Keratinocyte (primary cell): Measurements from ENCODE around the gene SGCE. TPM values are rescaled to one million over a fixed set of nuclear protein-coding genes. Genes with fewer than 3 reads are reported as not detected.

Experiments used
- DNase-seq: peaks from one replicate; pipeline ENCODE4 v3.0.0-alpha.2; 2011; ENCODE audit warnings: low read depth, missing footprints, low spot score
- FAIRE-seq: peaks from 2 replicates; lab custom pipeline; 2011; peaks lifted over from hg19 to GRCh38; lab: Jason Lieb, UNC
- H2AFZ ChIP-seq: 2 replicates; pipeline ENCODE4 v1.6.0; 2012; ENCODE audit warnings: low read length, control low read depth, inconsistent platforms; ENCODE audit not compliant: control insufficient read depth
- H3K27ac ChIP-seq: 2 replicates; pipeline ENCODE4 v1.5.1; 2011; ENCODE audit warnings: low read length; ENCODE audit not compliant: control insufficient read depth, insufficient read depth
- H3K27me3 ChIP-seq: 3 replicates; pipeline ENCODE4 v1.6.0; 2011; ENCODE audit warnings: low read length; ENCODE audit not compliant: control insufficient read depth, insufficient read depth; ENCODE audit errors: extremely low read depth
- H3K36me3 ChIP-seq, 2 experiments: 2 replicates in 1 of 2; 3 replicates in 1 of 2; pipeline ENCODE4 v1.5.1; 2011; ENCODE audit warnings: low read length in 2 of 2, mild to moderate bottlenecking in 1 of 2; ENCODE audit not compliant: control insufficient read depth in 2 of 2, insufficient read depth in 2 of 2; ENCODE audit errors: extremely low read depth in 1 of 2
- H3K4me1 ChIP-seq: 3 replicates; pipeline ENCODE4 v1.5.1; 2011; ENCODE audit warnings: low read length; ENCODE audit not compliant: control insufficient read depth, insufficient read depth; ENCODE audit errors: extremely low read depth
- H3K4me2 ChIP-seq: 3 replicates; pipeline ENCODE4 v1.6.0; 2011; ENCODE audit warnings: low read depth, low read length; ENCODE audit not compliant: control insufficient read depth, insufficient read depth; ENCODE audit errors: extremely low read depth
- H3K4me3 ChIP-seq, 3 experiments: fragments of 200-600 bp in 1 of 3; sonication (generic) in 1 of 3; 2 replicates in 2 of 3; 3 replicates in 1 of 3; pipeline ENCODE4 v1.5.1; 2011 to 2016; ENCODE audit warnings: low read length in 3 of 3, mild to moderate bottlenecking in 3 of 3, control low read depth in 2 of 3, inconsistent platforms in 1 of 3, low read depth in 1 of 3, mixed read lengths in 1 of 3, mixed run types in 1 of 3, moderate library complexity in 1 of 3; ENCODE audit not compliant: control insufficient read depth in 2 of 3, insufficient read depth in 2 of 3; ENCODE audit errors: extremely low read depth in 1 of 3
- H3K79me2 ChIP-seq: 2 replicates; pipeline ENCODE4 v1.6.0; 2012; ENCODE audit warnings: low read length; ENCODE audit not compliant: control insufficient read depth, insufficient read depth
- H3K9ac ChIP-seq: 3 replicates; pipeline ENCODE4 v1.6.0; 2011; ENCODE audit warnings: low read length; ENCODE audit not compliant: control insufficient read depth, insufficient read depth; ENCODE audit errors: extremely low read depth
- H3K9me1 ChIP-seq: 3 replicates; pipeline ENCODE4 v1.6.0; 2011; ENCODE audit warnings: low read length; ENCODE audit not compliant: control insufficient read depth, insufficient read depth; ENCODE audit errors: extremely low read depth
- H3K9me3 ChIP-seq: 2 replicates; pipeline ENCODE4 v1.5.1; 2012; ENCODE audit warnings: low read depth, low read length; ENCODE audit not compliant: control insufficient read depth
- H4K20me1 ChIP-seq: 3 replicates; pipeline ENCODE4 v1.6.0; 2011; ENCODE audit warnings: low read length; ENCODE audit not compliant: control insufficient read depth, insufficient read depth; ENCODE audit errors: extremely low read depth
- CTCF ChIP-seq, 3 experiments: IDR thresholded peaks in 1 of 3; conservative IDR thresholded peaks in 1 of 3; optimal IDR thresholded peaks in 1 of 3; 2 replicates in 2 of 3; 3 replicates in 1 of 3; pipeline versions ENCODE3 to v1.5.1; 2011; ENCODE audit warnings: low read length in 3 of 3, mild to moderate bottlenecking in 3 of 3, moderate library complexity in 2 of 3, control low read depth in 1 of 3, inconsistent platforms in 1 of 3; ENCODE audit not compliant: insufficient read depth in 2 of 3; ENCODE audit errors: extremely low read depth in 1 of 3
- EZH2 ChIP-seq: IDR thresholded peaks from one replicate; pipeline ENCODE4 v1.6.1; 2012; ENCODE audit warnings: inconsistent platforms, mild to moderate bottlenecking, low read length, moderate library complexity
- dilution Hi-C: fragments of 300-500 bp; cut with MboI; formaldehyde crosslinking; loops from one replicate; pipeline ENCODE4 v1.7.0; 2020; ENCODE audit warnings: low sequenced_read_pairs; ENCODE audit not compliant: extremely low pct_ligation_motif_present
- polyA plus RNA-seq, 5 experiments: library from polyadenylated mRNA; depleted of rRNA in 3 of 5; stranded (reverse) in 3 of 5; stranded (forward) in 1 of 5; unstranded in 1 of 5; fragments of >200 nt; gene quantifications; 1 replicate in 1 of 5; 2 replicates in 3 of 5; 3 replicates in 1 of 5; pipeline versions ENCODE4 v1.2.1 to v1.2.3, GENCODE V29; 2011 to 2012; ENCODE audit warnings: missing spikeins in 2 of 5, low read depth in 1 of 5, low replicate concordance in 1 of 5

The SGCE gene
- polyA plus RNA-seq, 1 donor (not counting 4 experiments of a cell fraction or from before 2014, with no cell fraction given) = 7.9 TPM

GRCh38 chr7:94612661-94613060 is 43.3 kb downstream of the SGCE start:
- no peaks in the 10 kb centered on the region for H3K36me3 ChIP-seq
- no peak overlapping the region for H3K27ac ChIP-seq
- no peak for FAIRE-seq
- TF ChIP-seq EZH2 = no peak
- TF ChIP-seq CTCF (optimal IDR thresholded peaks at IDR 0.05 in 1 of 3, IDR thresholded peaks at IDR 0.05 in 1 of 3, conservative IDR thresholded peaks at IDR 0.05 in 1 of 3; ENCODE audit: extremely low read depth in 1 of 3, insufficient read depth in 2 of 3, low read length in 3 of 3) = no peak
- H3K4me3 ChIP-seq = no peak overlapping the region
- no peaks in the 10 kb centered on the region for H3K4me1 ChIP-seq
- H3K9me3 ChIP-seq = no peaks in the 10 kb centered on the region
- no peak overlapping the region for H3K4me2 ChIP-seq
- H3K9ac ChIP-seq = no peak overlapping the region
- H3K79me2 ChIP-seq = no peaks in the 10 kb centered on the region
- no peaks in the 10 kb centered on the region for H4K20me1 ChIP-seq
- dilution Hi-C loops = no loop called here
- DNase-seq = no peak
- no peaks in the 10 kb centered on the region for H3K27me3 ChIP-seq
- no peaks in the 10 kb centered on the region for H3K9me1 ChIP-seq
- H2AFZ ChIP-seq = no peak overlapping the region

DNA sequence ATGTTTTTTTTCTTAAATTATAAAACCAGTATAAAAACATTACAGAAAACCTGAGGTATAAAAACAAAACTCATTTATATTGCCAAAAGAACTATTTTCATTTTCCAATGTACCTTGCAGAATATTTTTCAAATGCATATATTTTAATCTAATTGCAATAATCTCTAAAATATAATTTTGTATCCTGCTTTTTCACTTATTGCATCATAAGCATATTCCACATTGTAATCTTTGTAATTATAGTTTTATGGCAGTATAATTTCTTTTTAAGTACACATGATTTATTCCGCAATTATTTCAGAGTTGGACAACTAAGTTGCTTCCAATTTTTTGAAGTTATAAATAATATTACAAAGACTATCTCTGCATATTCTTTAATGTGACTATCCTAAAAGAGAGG is 43.7 kb downstream of the SGCE start:
- FAIRE-seq = no peak
- H3K4me3 ChIP-seq = no peak overlapping the region
- no peaks in the 10 kb centered on the region for H4K20me1 ChIP-seq

More for the DNA sequence above, 43.7 kb downstream of the SGCE start:
- Histone ChIP-seq H3K9ac (no peak overlapping the region), H3K79me2 (no peaks in the 10 kb centered on the region), H3K9me1 (no peaks in the 10 kb centered on the region), H3K27ac (no peak overlapping the region), H3K4me2 (no peak overlapping the region), H3K36me3 (no peaks in the 10 kb centered on the region), H3K9me3 (no peaks in the 10 kb centered on the region), H3K27me3 (no peaks in the 10 kb centered on the region), H3K4me1 (no peaks in the 10 kb centered on the region), H2AFZ (no peak overlapping the region)
- no peak for DNase-seq
- dilution Hi-C loops = no loop called here
- TF ChIP-seq EZH2 (no peak), CTCF (optimal IDR thresholded peaks at IDR 0.05 in 1 of 3, IDR thresholded peaks at IDR 0.05 in 1 of 3, conservative IDR thresholded peaks at IDR 0.05 in 1 of 3; ENCODE audit: extremely low read depth in 1 of 3, insufficient read depth in 2 of 3, low read length in 3 of 3) (no peak)
